MM.1S (cell line): ENCODE results near the gene MYRIP.

Experiments used
- DNase-seq: peaks from one replicate; pipeline ENCODE4 v3.0.0-alpha.2; 2015
- H2AFZ ChIP-seq: fragments of 300-600 bp; sonication (generic); 2 replicates; pipeline ENCODE4 v1.6.0; 2016; ENCODE audit warnings: antibody characterized with exemption, low read length
- H3F3A ChIP-seq: fragments of 300-600 bp; sonication (generic); 2 replicates; pipeline ENCODE4 v1.6.1; 2016; ENCODE audit warnings: mild to moderate bottlenecking, antibody characterized with exemption, low read length, moderate library complexity, mixed read lengths; ENCODE audit not compliant: insufficient read depth
- H3K27ac ChIP-seq: fragments of 300-600 bp; sonication (generic); 2 replicates; pipeline ENCODE4 v1.5.1; 2016; ENCODE audit warnings: mild to moderate bottlenecking, low read length
- H3K27me3 ChIP-seq: fragments of 300-600 bp; sonication (generic); replicated peaks from 2 replicates; pipeline ENCODE4 v1.6.0; 2016; ENCODE audit warnings: low read length; ENCODE audit not compliant: insufficient read depth
- H3K36me3 ChIP-seq: fragments of 300-600 bp; sonication (generic); replicated peaks from 2 replicates; pipeline ENCODE4 v1.6.1; 2016; ENCODE audit warnings: mild to moderate bottlenecking, low read length, mixed read lengths; ENCODE audit not compliant: insufficient read depth
- H3K4me1 ChIP-seq: fragments of 300-600 bp; sonication (generic); 2 replicates; pipeline ENCODE4 v1.6.1; 2016; ENCODE audit warnings: low read length, mixed read lengths
- H3K4me2 ChIP-seq: fragments of 300-600 bp; sonication (generic); 2 replicates; pipeline ENCODE4 v1.6.0; 2016; ENCODE audit warnings: low read depth, low read length
- H3K4me3 ChIP-seq: fragments of 300-600 bp; sonication (generic); 2 replicates; pipeline ENCODE4 v1.5.1; 2016; ENCODE audit warnings: low read length, mixed read lengths
- H3K79me2 ChIP-seq: fragments of 300-600 bp; sonication (generic); 2 replicates; pipeline ENCODE4 v1.6.1; 2016; ENCODE audit warnings: mixed run types, low read length, mixed read lengths
- H3K9ac ChIP-seq: fragments of 300-600 bp; sonication (generic); 2 replicates; pipeline ENCODE4 v1.6.1; 2016; ENCODE audit warnings: low read length, mixed read lengths
- H3K9me2 ChIP-seq: fragments of 300-600 bp; sonication (generic); replicated peaks from 2 replicates; pipeline ENCODE4 v1.6.1; 2016; ENCODE audit warnings: mild to moderate bottlenecking, low read length, mixed read lengths; ENCODE audit not compliant: insufficient read depth
- H3K9me3 ChIP-seq: fragments of 300-600 bp; sonication (generic); replicated peaks from 2 replicates; pipeline ENCODE4 v1.6.1; 2016; ENCODE audit warnings: mild to moderate bottlenecking, low read length, mixed read lengths; ENCODE audit not compliant: insufficient read depth
- H4K20me1 ChIP-seq: fragments of 300-600 bp; sonication (generic); 2 replicates; pipeline ENCODE4 v1.6.1; 2016; ENCODE audit warnings: mild to moderate bottlenecking, low read length, moderate library complexity, mixed read lengths; ENCODE audit not compliant: insufficient read depth
- CTCF ChIP-seq: fragments of 300-600 bp; sonication (generic); IDR thresholded peaks from 2 replicates; pipeline ENCODE4 v1.5.1; 2016; ENCODE audit warnings: antibody characterized with exemption, low read length, mixed read lengths
- EZH2 ChIP-seq: fragments of 300-600 bp; sonication (generic); optimal IDR thresholded peaks from 2 replicates; pipeline ENCODE3; 2017; ENCODE audit warnings: low read depth, mild to moderate bottlenecking, antibody characterized with exemption, low read length, mixed read lengths
- EZH2phosphoT487 ChIP-seq: fragments of 300-600 bp; sonication (generic); IDR thresholded peaks from 2 replicates; pipeline ENCODE4 v1.6.1; 2018; ENCODE audit warnings: antibody characterized with exemption, low read length

MYRIP gene

GRCh38 chr3:39779511-39780230, 29.7 kb upstream of the MYRIP start:
- Histone ChIP-seq H3K4me2 (no peak overlapping the region), H2AFZ (no peak overlapping the region), H3K79me2 (no peaks in the 10 kb centered on the region), H3K9me3 (no peaks in the 10 kb centered on the region), H3K27me3 (no peaks in the 10 kb centered on the region), H3K4me1 (no peaks in the 10 kb centered on the region), H3K9me2 (no peaks in the 10 kb centered on the region), H4K20me1 (no peaks in the 10 kb centered on the region), H3K4me3 (no peak overlapping the region), H3K9ac (no peak overlapping the region), H3F3A (no peaks in the 10 kb centered on the region), H3K27ac (no peak overlapping the region), H3K36me3 (no peaks in the 10 kb centered on the region)
- DNase-seq, result no peak
- TF ChIP-seq EZH2phosphoT487 (no peak), CTCF (no peak), EZH2 (no peak)

- DNase-seq, result no peak
- Histone ChIP-seq H3K9me2 (no peaks in the 10 kb centered on the region), H3K4me3 (no peak overlapping the region), H3K4me2 (no peak overlapping the region), H3K27me3 (no peaks in the 10 kb centered on the region), H3K9ac (no peak overlapping the region), H2AFZ (no peak overlapping the region), H4K20me1 (no peaks in the 10 kb centered on the region), H3K4me1 (no peaks in the 10 kb centered on the region), H3K9me3 (no peaks in the 10 kb centered on the region), H3K79me2 (no peaks in the 10 kb centered on the region), H3K36me3 (no peaks in the 10 kb centered on the region), H3F3A (no peaks in the 10 kb centered on the region), H3K27ac (no peak overlapping the region)
- TF ChIP-seq CTCF, result no peak
- no peak for TF ChIP-seq EZH2phosphoT487
- TF ChIP-seq EZH2, result no peak
These were observed 29.1 kb upstream of the MYRIP start for GRCh38 chr3:39780352-39780751.

GRCh38 chr3:39781025-39781424, 28.4 kb upstream of the MYRIP start:
- Histone ChIP-seq H2AFZ (no peak overlapping the region), H3K4me2 (no peak overlapping the region), H3K27ac (no peak overlapping the region), H4K20me1 (no peaks in the 10 kb centered on the region), H3K79me2 (no peaks in the 10 kb centered on the region), H3K9ac (no peak overlapping the region), H3K4me3 (no peak overlapping the region), H3K27me3 (no peaks in the 10 kb centered on the region), H3K9me2 (no peaks in the 10 kb centered on the region), H3K9me3 (no peaks in the 10 kb centered on the region), H3K36me3 (no peaks in the 10 kb centered on the region), H3K4me1 (no peaks in the 10 kb centered on the region), H3F3A (no peaks in the 10 kb centered on the region)
- no peak for DNase-seq
- TF ChIP-seq EZH2phosphoT487, result no peak
- no peak for TF ChIP-seq EZH2
- TF ChIP-seq CTCF, result no peak
